Activated gamma-delta T cell treated with anti-CD3 and anti-CD28 coated beads, Interleukin-2, amount 50 U/mL, for 16 hours (primary cell): ENCODE results near the gene C20orf204.

ENCODE experiments used
- DNase-seq: peaks from one replicate; pipeline ENCODE4 v3.0.0-alpha.2; 2020; ENCODE audit warnings: low read depth

C20orf204 gene

DNA sequence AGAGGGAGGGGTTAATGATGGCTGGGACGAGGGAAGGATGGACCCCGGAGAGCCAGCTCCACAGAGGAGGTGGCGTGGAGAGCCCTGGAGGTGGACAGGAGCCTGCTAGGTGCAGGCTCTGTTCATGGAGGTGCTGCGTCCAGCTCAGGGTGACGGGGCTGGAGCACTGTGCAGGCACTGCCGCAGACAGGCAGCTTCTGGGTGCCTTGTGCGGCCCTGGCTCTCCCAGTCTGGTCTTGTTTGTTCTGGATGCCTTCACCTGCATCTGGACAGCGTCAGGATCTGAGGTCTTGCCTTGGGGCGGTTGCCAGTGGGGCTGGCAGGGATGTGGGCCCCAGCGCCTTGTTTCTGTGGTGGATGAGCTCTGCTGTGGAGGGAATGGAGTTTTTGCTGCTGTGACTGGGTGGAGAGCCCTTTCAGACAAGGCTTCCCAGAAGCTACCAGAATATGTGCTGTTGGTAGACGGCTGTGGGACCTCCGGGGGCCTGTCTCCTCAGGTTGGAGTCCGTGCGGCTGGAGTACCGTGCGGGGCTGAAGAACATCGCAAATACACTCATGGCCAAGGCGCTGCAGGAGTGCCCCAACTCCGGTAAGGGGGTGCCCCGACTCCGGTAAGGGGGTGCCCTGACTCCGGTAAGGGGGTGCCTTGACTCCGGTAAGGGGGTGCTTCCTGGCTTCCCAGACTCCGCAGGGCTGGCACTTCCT, 7.8 kb upstream of the C20orf204 start:
- DNase-seq: no peak

DNA sequence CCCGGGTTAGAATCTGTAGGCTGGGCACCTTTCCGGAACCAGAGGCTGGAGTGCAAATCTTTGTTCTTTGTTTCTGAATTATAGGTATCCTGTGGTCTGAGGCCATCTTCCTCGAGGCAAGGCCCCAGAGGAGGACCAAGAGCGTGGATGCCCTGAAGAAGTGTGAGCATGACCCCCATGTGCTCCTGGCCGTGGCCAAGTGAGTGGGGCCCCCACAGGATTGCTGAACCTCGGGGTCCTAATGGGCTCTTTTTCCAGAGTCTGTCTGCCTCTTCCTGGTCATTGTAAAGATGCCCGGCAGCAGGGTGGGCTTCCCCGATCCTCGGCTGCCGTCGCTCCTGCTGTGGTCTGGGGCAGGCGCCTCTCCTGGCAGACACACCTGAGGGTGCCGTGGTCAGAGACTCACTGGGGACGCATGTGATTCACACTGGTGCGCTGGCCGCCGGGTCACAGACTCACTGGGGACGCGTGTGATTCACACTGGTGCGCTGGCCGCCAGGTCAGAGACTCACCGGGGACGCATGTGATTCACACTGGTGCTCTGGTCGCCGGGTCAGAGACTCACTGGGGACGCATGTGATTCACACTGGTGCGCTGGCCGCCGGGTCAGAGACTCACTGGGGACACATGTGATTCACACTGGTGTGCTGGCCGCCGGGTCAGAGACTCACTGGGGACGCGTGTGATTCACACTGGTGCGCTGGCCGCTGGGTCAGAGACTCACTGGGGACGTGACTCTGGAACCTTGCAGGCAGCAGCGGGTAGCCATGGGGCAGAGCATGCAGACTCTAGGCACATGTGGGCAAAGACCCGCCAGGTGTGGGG, 6.5 kb upstream of the C20orf204 start:
- no peak for DNase-seq

DNA sequence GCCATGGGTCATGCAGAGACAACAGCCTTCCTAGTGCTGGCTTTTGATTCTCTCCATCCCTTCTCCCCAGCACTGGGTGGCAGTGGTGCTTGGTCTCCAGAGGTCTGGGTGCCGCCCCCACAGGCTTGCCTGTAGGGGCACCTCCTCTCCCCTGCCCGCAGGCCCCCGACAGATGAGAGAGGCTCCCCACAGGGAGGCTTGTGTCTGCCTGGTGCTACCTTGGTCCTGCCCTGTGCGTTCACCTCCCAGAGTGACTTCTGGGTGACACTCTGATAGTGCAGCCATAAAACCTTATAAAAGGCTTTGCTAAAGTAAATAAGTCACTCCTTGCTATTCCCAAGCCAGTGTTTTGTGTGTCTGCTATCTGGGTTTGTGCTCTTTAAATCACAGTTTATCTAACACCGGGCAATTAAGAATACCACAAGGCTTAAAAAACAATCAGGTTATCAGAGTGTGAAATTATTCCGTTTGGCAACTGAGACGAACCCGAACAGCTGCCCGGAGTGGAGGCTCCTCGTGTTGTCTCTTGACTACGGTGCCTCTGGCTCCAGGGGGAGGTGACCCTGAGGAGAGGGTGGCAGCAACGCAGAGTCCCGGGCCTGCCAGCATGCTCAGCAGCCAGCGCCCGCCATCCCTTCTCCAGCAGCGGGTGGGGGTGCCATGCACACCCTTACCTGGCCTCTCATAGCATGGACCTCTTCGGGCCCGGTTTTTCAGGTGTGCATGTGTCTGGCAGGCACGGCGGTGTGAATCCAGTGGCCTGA, 5.4 kb upstream of the C20orf204 start:
- no peak for DNase-seq

DNA sequence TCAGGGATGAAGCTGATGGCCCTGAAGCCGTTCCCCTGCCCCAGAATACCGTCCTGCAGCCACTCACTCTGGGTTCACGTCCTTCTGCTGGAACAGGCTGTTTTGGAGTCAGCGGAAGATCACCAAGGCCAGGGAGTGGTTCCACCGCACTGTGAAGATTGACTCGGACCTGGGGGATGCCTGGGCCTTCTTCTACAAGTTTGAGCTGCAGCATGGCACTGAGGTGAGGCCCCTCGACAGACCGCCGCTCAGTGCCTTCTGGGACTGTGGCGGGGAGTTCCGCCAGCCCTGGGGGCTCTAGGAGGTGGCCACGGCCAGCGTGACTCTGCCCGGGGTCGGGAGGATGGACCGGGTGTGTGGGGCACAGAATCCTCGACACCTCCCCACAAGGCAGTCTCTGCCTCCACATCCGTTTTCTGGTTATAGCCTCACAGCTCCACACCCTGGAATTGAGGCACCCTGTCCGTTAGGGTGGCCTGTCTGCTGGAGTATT, 4.1 kb upstream of the C20orf204 start:
- no peak for DNase-seq

DNA sequence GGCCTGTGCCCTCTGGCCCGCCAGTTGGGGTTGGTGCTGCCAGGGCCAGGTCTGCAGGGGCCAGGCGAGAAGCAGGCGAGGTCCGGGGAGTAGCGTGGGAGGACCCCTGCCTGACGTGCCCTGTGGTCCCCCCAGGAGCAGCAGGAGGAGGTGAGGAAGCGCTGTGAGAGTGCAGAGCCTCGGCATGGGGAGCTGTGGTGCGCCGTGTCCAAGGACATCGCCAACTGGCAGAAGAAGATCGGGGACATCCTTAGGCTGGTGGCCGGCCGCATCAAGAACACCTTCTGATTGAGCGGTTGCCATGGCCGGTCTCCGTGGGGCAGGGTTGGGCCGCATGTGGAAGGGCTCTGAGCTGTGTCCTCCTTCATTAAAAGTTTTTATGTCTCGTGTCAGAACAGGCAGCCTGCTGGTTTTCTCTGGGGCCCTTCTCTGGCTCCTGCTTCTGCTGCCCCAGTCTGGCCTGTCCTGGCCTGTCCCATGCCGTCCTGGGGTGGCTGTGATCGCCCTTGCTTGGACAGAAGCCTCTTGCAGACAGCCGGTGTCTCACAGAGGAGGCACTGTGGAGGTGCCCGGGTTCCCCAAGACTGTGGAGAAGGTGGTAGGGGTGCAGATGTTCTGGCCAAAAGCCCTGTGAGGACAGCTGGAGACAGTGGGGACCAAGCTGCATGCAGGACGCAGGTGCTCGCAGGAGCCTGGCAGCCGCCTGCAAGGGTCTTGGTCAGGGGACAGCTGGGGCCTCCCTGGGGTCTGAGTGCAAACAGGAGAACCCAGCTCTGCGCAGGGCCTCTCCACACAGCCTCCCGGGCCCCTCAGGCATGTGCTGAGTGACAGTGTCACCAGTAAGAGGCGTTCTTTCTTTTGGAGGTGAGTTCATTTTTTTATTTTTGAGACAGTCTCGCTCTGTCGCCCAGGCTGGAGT, 3.0 kb upstream of the C20orf204 start:
- DNase-seq: no peak

DNA sequence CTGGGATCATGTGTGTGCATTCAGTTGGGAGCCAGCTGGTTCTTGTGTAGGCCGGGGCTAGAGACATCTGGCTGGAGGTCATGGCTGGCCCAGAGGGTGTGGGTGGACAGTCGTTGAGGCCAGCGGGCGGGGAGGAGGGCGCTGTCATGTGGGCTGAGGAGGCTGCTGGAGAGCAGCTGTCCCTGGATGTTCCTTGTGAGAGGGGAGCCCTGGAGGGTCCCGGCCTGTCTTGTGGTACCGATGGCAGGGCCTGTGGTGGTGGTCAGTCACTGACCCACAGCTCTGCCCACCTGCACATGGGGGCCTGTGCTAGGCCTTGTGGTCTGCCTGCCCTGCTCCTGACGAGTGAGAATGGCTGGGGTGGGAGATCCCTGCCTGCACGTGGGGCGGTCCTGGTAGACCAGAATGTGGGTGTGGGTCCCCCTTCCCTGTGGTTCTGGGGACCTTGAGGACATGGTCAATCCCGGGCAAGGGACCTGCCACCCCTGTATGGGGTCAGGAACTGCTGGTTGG, 1.9 kb upstream of the C20orf204 start:
- DNase-seq: no peak

DNA sequence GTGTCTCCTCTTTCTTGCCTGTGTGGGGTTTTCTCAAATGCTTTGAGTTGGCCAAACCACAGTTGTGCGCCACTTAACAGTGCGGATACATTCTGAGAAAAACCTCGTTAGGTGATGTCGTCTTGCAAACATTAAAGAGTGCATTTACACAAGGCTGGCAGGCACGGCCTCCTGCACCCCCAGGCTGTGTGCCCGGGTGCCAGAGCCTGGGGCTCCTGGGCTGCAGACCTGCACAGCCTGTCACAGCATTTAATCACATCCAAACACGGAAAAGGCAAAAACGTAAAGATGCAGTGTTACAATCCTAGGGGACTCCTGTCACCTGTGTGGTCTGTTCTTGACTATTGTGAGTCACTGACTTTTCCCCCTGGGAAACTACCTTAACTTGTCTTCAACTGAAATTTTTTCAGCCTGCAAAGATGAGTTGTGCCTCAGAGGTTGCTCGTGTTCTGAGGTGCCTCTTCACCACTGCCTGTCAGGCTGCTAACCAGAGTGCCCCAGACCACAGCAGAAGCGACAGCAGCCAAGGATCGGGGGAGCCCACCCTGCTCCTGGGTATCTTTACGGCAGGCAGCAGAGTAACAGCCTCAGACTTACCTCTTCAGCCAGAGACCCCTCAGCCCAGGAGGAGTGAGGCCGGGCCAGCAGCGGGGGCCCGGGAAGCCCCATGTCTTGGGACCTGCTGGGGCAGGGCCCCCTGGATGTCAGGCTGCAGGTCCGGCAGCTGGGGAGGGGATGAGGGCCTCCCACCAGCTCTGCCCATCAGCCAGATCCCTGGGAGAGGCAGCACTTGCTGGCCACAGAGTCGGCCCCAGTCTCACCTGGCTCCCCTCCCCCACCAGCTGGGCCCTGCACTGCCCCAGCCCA, 683 bp upstream of the C20orf204 start:
- peak; percentile 24 for DNase-seq

DNA sequence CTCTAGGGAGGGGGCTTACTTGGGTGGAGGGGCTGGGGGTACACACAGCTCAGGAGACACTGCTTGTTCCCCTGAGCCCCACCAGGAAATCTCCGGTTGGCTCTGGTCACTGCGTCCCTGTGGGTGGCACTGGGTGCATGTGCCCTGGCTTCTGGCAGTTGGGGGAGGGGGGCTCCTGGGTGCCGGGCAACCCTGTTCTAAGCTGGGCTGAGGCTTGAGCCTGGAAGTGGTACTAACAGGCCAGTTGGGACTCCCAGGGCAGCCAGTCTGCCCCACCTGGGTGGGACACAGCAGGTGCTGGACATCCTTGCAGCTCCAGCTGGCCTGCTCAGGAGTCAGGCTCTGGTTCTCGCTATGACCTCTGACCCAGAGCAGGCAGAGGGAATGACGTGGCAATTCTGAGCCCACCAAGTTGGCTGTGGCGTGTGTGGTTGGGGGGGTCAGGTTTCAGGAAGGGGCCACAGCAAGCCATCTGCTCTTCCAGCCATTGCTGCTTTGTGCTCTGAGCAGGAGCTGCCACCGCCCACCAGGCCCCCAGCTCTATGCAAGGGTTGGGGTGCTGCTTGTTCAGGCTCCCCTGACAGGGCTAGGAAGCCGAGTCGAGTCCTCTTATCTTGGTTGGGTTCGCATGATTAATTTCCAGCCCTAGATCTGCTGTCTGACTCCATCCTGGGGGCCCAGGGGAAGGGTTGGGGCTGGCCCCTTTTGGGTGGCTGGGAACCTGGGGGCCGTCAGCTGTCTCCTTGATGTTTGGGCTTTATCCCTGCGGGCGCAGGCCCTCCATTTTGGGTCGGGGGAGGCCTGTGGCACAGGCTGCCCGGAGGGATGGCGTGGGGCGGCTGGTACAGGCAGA, 590 bp downstream of the C20orf204 start:
- no peak for DNase-seq

DNA sequence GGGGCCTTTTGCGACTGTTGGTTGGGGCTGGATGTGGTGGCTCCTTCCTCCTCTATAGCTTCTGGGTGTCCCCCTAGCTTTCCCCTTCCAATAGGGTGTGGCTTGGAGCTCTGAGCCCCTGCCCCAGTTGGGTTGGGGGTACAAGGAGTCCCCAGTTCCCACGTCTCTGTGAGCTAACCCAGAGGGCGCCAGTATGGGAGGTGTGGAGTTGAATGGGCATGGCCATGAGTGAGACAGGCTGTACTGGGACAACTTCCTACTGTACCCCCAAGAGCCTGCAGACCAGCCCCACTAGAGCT, 1.2 kb downstream of the C20orf204 start:
- DNase-seq: no peak

DNA sequence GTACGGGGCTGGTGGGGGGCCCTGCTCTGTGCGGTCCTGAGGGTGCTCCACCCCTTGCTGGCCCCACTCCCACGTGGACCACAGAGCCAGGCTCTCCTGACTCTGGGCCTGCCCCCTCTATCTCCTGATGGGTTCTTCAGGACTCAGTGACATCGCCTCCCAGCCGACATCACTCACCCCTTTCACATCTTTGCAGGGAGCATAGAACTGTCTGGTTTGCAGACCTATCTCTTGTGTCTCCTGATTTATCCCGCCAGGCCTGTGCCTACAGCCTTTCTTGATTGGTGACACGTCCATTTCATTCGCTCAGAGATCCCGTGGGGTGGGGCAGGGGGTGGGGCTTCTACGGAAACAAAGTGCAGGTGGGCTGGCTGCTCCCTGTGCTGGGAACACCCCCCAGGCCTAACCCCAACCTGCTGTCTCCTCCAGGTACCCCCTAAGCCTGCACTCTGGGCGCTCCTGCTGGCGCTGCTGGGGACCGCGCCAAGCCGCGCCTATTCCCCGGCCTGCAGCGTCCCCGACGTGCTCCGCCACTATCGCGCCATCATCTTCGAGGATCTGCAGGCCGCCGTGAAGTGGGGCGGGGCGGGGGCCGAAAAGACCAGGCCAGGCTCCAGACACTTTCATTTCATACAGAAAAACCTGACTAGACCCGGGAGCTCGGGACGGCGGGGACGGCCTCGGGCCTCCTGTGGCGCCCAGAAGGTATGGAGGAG, 1.7 kb downstream of the C20orf204 start:
- no peak for DNase-seq

DNA sequence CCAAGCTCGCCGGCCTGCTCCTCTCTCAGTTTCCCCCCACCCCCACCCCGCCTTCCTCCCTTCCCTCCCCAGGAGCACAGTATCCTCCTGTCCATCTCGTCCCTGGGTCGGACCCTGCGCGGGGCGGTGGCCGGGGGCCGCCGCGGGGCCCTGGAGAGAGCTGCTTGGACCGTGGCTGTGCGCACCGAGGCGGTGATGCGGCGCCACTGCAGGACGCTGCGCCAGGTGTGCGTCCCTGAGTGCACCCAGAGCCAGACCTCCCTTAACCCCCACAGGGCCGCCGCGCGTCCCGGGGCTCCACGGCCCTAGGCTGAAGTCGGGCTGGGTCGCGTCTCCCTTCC, 2.2 kb downstream of the C20orf204 start:
- DNase-seq: no peak

DNA sequence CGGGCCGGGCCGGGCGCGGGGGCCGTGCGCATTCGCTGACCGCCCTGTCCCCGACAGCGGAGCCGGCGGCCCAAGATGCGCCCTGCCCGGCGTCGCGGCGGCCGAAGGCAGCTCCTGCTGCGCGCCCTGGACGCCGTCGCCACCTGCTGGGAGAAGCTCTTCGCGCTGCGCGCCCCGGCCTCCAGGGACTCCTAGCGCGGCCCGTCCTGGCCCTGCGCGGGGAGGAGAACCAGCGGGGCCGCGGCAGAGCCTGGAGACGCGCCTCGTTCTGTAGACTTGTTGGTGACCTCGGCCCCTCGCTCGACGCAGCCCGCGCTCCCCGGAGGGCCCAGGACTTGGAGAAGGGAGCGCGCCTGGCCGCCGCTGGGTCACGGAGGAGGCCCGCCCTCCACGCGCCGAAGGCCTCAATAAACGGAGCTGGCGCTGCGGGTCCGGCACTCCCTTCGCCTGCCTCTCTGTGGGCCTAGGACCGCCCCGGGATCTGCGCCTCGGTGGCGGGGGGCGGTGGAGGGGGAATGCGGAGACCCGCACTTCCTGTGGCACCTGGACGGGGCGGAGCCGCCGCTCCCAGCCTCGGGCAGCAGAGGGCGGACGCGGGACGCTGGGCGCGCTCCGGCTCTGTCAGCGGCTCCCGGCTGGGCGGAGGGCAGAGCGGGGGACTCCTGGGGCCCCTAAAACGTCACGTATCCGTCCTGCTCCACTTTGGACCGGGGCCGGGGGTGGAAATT, 2.7 kb downstream of the C20orf204 start:
- peak; percentile 64 for DNase-seq

DNA sequence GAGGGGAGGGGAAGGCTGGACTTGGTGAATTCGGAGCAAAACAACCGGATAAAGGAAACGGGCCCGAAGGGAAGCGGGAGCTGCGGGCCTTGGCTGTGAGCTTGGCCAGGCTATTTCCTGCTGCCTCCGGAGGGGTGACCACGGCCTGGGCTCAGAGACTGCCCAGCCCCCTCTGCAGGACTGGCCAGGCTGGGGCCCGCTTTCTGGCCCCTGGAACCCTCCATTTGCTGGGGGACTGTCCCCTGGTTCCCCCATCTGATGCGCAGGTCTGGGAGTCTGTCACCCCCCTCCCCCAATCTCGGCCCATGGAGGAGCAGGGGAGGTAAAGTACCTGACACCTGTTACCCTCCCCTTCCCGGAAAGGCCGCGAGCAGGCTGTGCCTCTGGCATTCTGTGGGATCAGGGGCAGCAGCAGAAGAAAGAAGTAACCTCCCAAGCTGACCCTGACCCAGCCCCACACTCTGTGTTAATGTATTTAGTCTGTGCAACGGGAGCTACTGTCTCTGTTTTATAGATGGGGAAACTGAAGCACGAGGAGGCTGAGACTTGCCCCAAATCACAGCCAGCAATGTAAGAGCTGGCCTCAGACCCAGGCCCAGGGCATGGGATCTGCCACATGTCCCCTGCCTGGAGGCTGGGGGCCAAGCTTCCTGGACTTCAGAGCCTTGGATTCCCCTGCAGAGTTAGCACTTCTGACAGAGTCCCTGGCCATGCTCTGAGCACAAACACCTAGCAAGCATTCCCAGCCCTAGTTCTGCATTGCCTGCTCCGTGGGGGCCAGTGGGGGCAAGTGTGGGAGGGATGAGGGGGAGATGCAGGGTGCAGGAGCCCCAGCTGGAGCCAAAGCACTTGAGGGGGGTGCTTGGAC, 3.5 kb downstream of the C20orf204 start:
- DNase-seq: no peak

DNA sequence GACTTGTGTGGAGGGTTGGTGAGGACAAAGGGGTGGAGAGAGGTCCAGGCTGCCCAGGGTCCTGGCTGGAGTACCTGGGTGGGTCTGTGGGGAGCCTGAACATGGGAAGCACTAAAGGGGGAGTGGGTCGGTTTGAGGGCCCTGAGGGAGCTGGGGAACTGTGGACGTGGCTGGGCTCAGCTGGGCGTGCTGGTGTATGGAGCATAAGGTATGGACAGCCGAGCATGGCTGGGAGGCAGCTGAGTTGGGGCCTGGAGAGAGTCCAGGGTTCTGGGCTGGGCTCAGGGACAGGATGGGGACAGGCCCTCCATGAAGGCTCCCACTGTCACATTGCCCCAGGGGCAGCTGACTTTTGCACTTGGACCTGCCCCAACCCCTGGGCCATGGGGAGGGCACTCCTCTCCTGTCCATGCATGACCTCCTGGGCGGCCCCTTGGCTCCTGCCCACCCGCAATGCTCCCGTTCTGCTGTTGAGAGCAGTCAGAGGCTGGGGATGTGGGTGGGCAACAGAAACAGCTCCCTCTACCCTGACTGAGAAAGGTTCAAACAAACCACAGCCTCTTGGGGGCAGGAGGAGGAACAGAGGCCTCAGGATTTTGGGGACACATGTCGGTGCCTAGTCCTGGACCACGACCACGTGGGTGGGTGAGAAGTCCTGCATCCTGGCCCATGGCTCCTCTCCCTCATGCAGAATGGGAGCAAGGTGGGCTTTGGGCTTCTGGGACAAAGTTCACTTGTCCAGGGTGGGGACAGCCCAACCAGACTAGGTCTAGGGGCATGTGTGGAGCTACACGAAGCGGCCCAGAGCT, 4.5 kb downstream of the C20orf204 start:
- DNase-seq: no peak

DNA sequence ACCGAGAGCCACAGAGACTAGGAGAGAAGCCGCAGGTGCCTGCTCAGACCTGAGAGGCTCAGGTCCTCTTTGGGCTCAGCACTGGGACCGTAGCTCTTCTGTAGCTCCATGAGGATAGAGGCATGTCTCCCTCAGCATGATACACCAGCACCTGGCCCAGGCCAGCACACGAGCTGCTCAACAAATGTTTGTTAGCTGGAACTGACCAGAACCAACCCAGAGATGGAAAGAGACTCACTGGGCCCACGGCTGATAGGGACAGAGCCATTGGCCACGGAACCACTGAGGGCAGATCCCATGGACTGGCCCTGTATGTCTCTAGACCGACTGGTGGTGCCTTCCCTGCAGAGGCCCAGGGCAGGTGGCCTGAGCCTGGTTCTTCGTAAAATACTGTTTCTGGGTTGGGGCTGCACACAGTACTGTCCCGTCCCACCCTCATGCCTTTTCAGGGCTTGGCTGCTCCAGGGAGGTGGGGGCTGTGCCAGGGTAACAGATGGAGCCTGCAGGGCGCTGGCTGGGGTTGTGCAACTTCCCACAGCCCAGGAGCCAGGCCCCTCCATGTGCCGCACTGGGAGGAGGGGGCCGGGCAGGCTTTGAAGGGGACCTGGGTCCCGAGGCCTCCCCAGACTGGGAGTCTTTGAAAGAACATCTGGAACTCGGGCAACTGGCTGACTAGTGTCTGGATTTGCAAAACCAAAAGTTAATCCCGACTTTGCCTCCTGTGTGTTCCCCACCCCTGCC, 5.2 kb downstream of the C20orf204 start:
- no peak for DNase-seq

DNA sequence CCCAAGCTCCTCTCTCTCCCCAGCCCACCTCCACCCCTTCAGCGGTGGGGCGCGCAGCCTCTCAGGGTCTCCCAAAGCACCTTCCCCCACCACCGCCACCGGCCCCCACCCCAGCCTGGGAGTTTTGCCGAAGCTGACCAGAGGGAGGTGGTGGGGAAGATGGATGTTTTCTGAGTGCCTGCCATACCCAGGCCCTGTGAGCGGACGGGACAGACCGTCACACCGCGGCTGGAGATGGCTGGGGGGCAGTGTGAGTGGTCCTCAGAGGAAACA, 5.7 kb downstream of the C20orf204 start:
- no peak for DNase-seq
